Tracheal epithelial cell (primary cell): Measurements from ENCODE around the gene PPM1F. TPM values are rescaled to one million over a fixed set of nuclear protein-coding genes. Genes with fewer than 3 reads are reported as not detected.

Source experiments
- total RNA-seq: library from RNA; depleted of rRNA; stranded (reverse); fragments of >200 nt; gene quantifications from 2 replicates; pipeline ENCODE4 v1.2.1, GENCODE V29; 2014

The PPM1F gene, protein sequence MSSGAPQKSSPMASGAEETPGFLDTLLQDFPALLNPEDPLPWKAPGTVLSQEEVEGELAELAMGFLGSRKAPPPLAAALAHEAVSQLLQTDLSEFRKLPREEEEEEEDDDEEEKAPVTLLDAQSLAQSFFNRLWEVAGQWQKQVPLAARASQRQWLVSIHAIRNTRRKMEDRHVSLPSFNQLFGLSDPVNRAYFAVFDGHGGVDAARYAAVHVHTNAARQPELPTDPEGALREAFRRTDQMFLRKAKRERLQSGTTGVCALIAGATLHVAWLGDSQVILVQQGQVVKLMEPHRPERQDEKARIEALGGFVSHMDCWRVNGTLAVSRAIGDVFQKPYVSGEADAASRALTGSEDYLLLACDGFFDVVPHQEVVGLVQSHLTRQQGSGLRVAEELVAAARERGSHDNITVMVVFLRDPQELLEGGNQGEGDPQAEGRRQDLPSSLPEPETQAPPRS
- total RNA-seq = 19.4 and 30.8 TPM in 2 replicates

GRCh38 chr22:21952586-21953571 is at the start of gene PPM1F:
TSS of gene PPM1F (minus strand) at chr22:21952848. CDS start at chr22:21946048, 6,800 bp downstream.

DNA sequence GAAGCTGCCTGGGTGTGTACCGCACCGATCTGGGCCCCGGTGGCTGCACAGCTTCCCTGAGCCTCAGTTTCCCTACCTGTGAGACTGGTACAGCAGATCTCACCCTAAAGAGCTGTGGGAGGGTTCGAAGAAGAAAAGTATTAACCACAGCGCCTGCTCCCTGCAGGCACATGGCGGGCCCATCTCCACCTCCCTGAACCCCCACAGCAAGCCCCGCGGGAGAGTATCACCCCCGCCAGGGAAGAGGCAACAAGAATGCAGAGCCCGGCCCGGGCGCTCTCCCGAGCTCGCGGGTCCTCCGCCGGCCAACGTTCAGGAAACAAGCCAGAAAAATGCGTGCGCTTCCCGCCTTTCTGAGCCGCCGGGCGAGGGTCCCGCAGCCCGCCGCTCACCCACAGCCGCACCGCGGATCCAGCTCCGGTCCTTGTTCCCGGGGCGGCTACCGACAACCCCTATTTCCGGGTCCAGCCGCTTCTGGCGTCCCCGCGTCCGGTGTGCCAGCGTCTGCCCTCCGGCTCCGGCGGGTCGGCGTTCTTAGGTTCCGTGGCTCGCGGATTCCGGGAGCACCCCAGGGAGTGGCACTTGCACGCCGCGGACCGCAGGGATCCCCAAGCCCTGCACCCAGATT is 29.8 kb upstream of the PPM1F start, which contains the start of gene TOP3B:
Gene TOP3B (minus strand): TSS at position 450 of the 628 bp plus-strand sequence. CDS start 7,078 bp downstream, outside the sequence.

Other genes with a start within 250 kb of the PPM1F start
- 1.4 TPM in 1 of 2 replicates, not detected in the other for gene YPEL1, start 217.1 kb downstream of the PPM1F start, total RNA-seq
- gene MAPK1, start 85.2 kb downstream of the PPM1F start, total RNA-seq = 56.1 and 56.7 TPM in 2 replicates
- 23.9 and 36.4 TPM in 2 replicates for gene TOP3B, start 29.9 kb upstream of the PPM1F start, total RNA-seq